ENCODE measurements around the gene SLC7A8. TPM values are rescaled to one million over a fixed set of nuclear protein-coding genes. Genes with fewer than 3 reads are reported as not detected.

SLC7A8 gene
- total and polyA plus RNA-seq, 10 of the 15 experiments (the other 5 are each of a cell fraction or from before 2014, with no cell fraction given), result 0.06 to 0.28 (median 0.21) TPM; not detected in 7

GRCh38 chr14:23153851-23154796, 29.3 kb downstream of the SLC7A8 start:
- H3K9ac ChIP-seq (ENCODE audit: control insufficient read depth, insufficient read depth, low read length), result no peak overlapping the region
- no peaks in the 10 kb centered on the region for H3K9me3 ChIP-seq (replicated peaks; ENCODE audit: control insufficient read depth, insufficient read depth, low read length)
- no peak overlapping the region for H3K4me2 ChIP-seq (ENCODE audit: control insufficient read depth, insufficient read depth)
- no peaks in the 10 kb centered on the region for H3K4me1 ChIP-seq (ENCODE audit: control insufficient read depth, insufficient read depth, low read length)
- CTCF ChIA-PET, result no interaction called here
- no peak overlapping the region for H3K4me3 ChIP-seq
- H3K27me3 ChIP-seq (replicated peaks in 1 of 2; ENCODE audit: control insufficient read depth in 2 of 2, insufficient read depth in 2 of 2, low read length in 1 of 2), result peaks cover 2% of the 10 kb centered on the region in 2 experiments
- intact Hi-C loops (cut with micrococcal nuclease; ENCODE audit: unreplicated experiment), result no loop called here
- in situ Hi-C loops (cut with MboI), result no loop called here
- DNase-seq (ENCODE audit: low read depth, low spot score) (no peak), ATAC-seq (no peak), FAIRE-seq (no peak)
- H2AFZ ChIP-seq (ENCODE audit: control insufficient read depth, low read depth, low read length), result no peak overlapping the region
- no peaks in the 10 kb centered on the region for H3K36me3 ChIP-seq (ENCODE audit: control insufficient read depth in 2 of 2, insufficient read depth in 2 of 2, low read length in 1 of 2)
- 48% methylated on average over 28 of the region's 28 CpGs for WGBS (ENCODE audit: insufficient coverage, insufficient replicate concordance, low lambda C conversion rate, missing lambda C conversion rate)
- H3K27ac ChIP-seq (ENCODE audit: control insufficient read depth, insufficient read depth), result no peak overlapping the region
- SMC1A ChIA-PET (ENCODE audit: uncharacterized antibody, unreplicated experiment), result no interaction called here
- POLR2A ChIA-PET, result no interaction called here
- RAD21 ChIA-PET (ENCODE audit: unreplicated experiment), result no interaction called here
- H3K79me2 ChIP-seq (ENCODE audit: control insufficient read depth, insufficient read depth, low read length), result no peaks in the 10 kb centered on the region
- no TSS peak for BruUV-seq (replicated peaks)
- H4K20me1 ChIP-seq (ENCODE audit: control insufficient read depth, insufficient read depth), result no peaks in the 10 kb centered on the region
- TF ChIP-seq USF2 (IDR thresholded peaks at IDR 0.05; ENCODE audit: borderline replicate concordance, low read depth, low read length) (no peak), RUNX3 (IDR thresholded peaks at IDR 0.05; ENCODE audit: low read length) (no peak), ZBTB40 (IDR thresholded peaks at IDR 0.05; ENCODE audit: borderline replicate concordance) (no peak), CBX3 (IDR thresholded peaks at IDR 0.05; ENCODE audit: borderline replicate concordance, low read depth) (no peak), SPI1 (IDR thresholded peaks at IDR 0.05; ENCODE audit: borderline replicate concordance, insufficient read depth, low read depth, low read length) (no peak), NR2C1 (IDR thresholded peaks at IDR 0.05) (no peak), CEBPB (IDR thresholded peaks at IDR 0.05; ENCODE audit: borderline replicate concordance in 1 of 2, low read depth in 2 of 2, low read length in 2 of 2) (no peak), LARP7 (IDR thresholded peaks at IDR 0.05) (no peak), ASH2L (IDR thresholded peaks at IDR 0.05; ENCODE audit: borderline replicate concordance, low read depth) (no peak), SP1 (IDR thresholded peaks at IDR 0.05; ENCODE audit: low read depth, low read length) (no peak), ATF7 (IDR thresholded peaks at IDR 0.05; ENCODE audit: low read depth) (no peak), HSF1 (IDR thresholded peaks at IDR 0.05; ENCODE audit: low read depth, low read length) (no peak), POU2F2 (IDR thresholded peaks at IDR 0.05; ENCODE audit: borderline replicate concordance, low read depth, low read length) (no peak), HDGF (IDR thresholded peaks at IDR 0.05) (no peak), ZNF24 (IDR thresholded peaks at IDR 0.05) (no peak), TCF3 (IDR thresholded peaks at IDR 0.05; ENCODE audit: borderline replicate concordance, insufficient read depth, low read depth, low read length) (no peak)

Measured in GM12878 (cell line).